GM23338 (cell line): Measurements from ENCODE around the gene PRIMPOL. TPM values are rescaled to one million over a fixed set of nuclear protein-coding genes. Genes with fewer than 3 reads are reported as not detected.

ENCODE experiments used
- ATAC-seq: fragments of 200-7000 bp; cut with Tn5 transposase; 3 replicates; pipeline ENCODE4 v1.9.1; 2020
- DNase-seq: peaks from one replicate; pipeline ENCODE4 v3.0.0-alpha.2; 2015; ENCODE audit warnings: low spot score
- H2AFZ ChIP-seq: fragments of 200-600 bp; sonication (generic); 2 replicates; pipeline ENCODE4 v1.8.0; 2016; ENCODE audit warnings: antibody characterized with exemption, mild to moderate bottlenecking, moderate library complexity
- H3F3A ChIP-seq: fragments of 200-600 bp; sonication (generic); replicated peaks from 2 replicates; pipeline ENCODE4 v1.8.0; 2017; ENCODE audit warnings: antibody characterized with exemption, mixed run types, low read depth
- H3K27ac ChIP-seq: fragments of 200-600 bp; sonication (generic); 2 replicates; pipeline ENCODE4 v1.6.1; 2016; ENCODE audit warnings: low read depth
- H3K27me3 ChIP-seq: fragments of 200-600 bp; sonication (generic); 2 replicates; pipeline ENCODE4 v1.8.0; 2016; ENCODE audit warnings: mild to moderate bottlenecking, mixed run types, moderate library complexity; ENCODE audit not compliant: insufficient read depth
- H3K36me3 ChIP-seq: fragments of 200-600 bp; sonication (generic); 2 replicates; pipeline ENCODE4 v1.8.0; 2016; ENCODE audit warnings: mild to moderate bottlenecking; ENCODE audit not compliant: insufficient read depth
- H3K4me1 ChIP-seq: fragments of 200-600 bp; sonication (generic); 2 replicates; pipeline ENCODE4 v1.8.0; 2016; ENCODE audit warnings: mild to moderate bottlenecking, moderate library complexity; ENCODE audit not compliant: insufficient read depth
- H3K4me2 ChIP-seq: fragments of 200-600 bp; sonication (generic); 2 replicates; pipeline ENCODE4 v1.7.1; 2017; ENCODE audit warnings: mixed run types
- H3K4me3 ChIP-seq: fragments of 200-600 bp; sonication (generic); 2 replicates; pipeline ENCODE4 v1.6.1; 2016; ENCODE audit warnings: mixed run types
- H3K79me2 ChIP-seq: fragments of 200-600 bp; sonication (generic); replicated peaks from 2 replicates; pipeline ENCODE4 v1.8.0; 2017; ENCODE audit warnings: mild to moderate bottlenecking; ENCODE audit not compliant: insufficient read depth
- H3K9me2 ChIP-seq: fragments of 200-600 bp; sonication (generic); 2 replicates; pipeline ENCODE4 v1.8.0; 2017; ENCODE audit not compliant: insufficient read depth
- H4K20me1 ChIP-seq: fragments of 200-600 bp; sonication (generic); replicated peaks from 2 replicates; pipeline ENCODE4 v1.8.0; 2017; ENCODE audit warnings: mild to moderate bottlenecking; ENCODE audit not compliant: insufficient read depth
- H3K27ac Mint-ChIP-seq: 2 replicates; pipeline ENCODE4 v1.8.0; 2020; ENCODE audit warnings: inconsistent platforms, mild to moderate bottlenecking, moderate library complexity, mixed read lengths
- H3K27me3 Mint-ChIP-seq: 3 replicates; pipeline ENCODE4 v1.8.0; 2022; ENCODE audit warnings: low read depth, mild to moderate bottlenecking, moderate library complexity, mixed read lengths, inconsistent platforms; ENCODE audit not compliant: insufficient read depth, poor library complexity
- H3K36me3 Mint-ChIP-seq: 3 replicates; pipeline ENCODE4 v1.8.0; 2021; ENCODE audit warnings: low read depth, mild to moderate bottlenecking, inconsistent platforms, moderate library complexity, mixed read lengths
- H3K4me1 Mint-ChIP-seq: 3 replicates; pipeline ENCODE4 v1.8.0; 2020; ENCODE audit warnings: mild to moderate bottlenecking, inconsistent platforms, mixed read lengths
- H3K4me3 Mint-ChIP-seq: 3 replicates; pipeline ENCODE4 v1.8.0; 2021; ENCODE audit warnings: moderate library complexity, mild to moderate bottlenecking, inconsistent platforms, mixed read lengths
- H3K9me3 Mint-ChIP-seq: 3 replicates; pipeline ENCODE4 v1.8.0; 2020; ENCODE audit warnings: moderate library complexity, mild to moderate bottlenecking, inconsistent platforms, mixed read lengths
- CREB1 ChIP-seq: fragments of 250-450 bp; sonication (Bioruptor Pico); IDR thresholded peaks from 2 replicates; pipeline ENCODE4 v1.5.0; 2020; ENCODE audit warnings: low read depth, mild to moderate bottlenecking, moderate library complexity
- EZH2 ChIP-seq: fragments of 200-600 bp; sonication (generic); IDR thresholded peaks from one replicate; pipeline ENCODE4 v1.8.0; 2017; ENCODE audit warnings: antibody characterized with exemption, mild to moderate bottlenecking, low read depth; ENCODE audit not compliant: unreplicated experiment
- EZH2phosphoT487 ChIP-seq: fragments of 200-600 bp; sonication (generic); IDR thresholded peaks from one replicate; pipeline ENCODE4 v1.8.1; 2018; ENCODE audit warnings: antibody characterized with exemption; ENCODE audit not compliant: unreplicated experiment
- JUNB ChIP-seq: IDR thresholded peaks from one replicate; pipeline ENCODE4 v1.6.1; 2016; ENCODE audit warnings: antibody characterized with exemption; ENCODE audit not compliant: unreplicated experiment
- STAT1 ChIP-seq: IDR thresholded peaks from one replicate; pipeline ENCODE4 v1.6.1; 2016; ENCODE audit warnings: antibody characterized with exemption; ENCODE audit not compliant: unreplicated experiment
- ZNF114 ChIP-seq: fragments of 250-450 bp; sonication (Bioruptor Pico); IDR thresholded peaks from 2 replicates; pipeline ENCODE4 v1.5.0; 2020; ENCODE audit warnings: mild to moderate bottlenecking, moderate library complexity
- ZNF331 ChIP-seq: fragments of 250-450 bp; sonication (Bioruptor Pico); IDR thresholded peaks from 2 replicates; pipeline ENCODE4 v1.5.0; 2020; ENCODE audit warnings: low read depth, mild to moderate bottlenecking, moderate library complexity
- ZNF462 ChIP-seq: fragments of 250-450 bp; sonication (Bioruptor Pico); IDR thresholded peaks from 2 replicates; pipeline ENCODE4 v1.5.0; 2020; ENCODE audit warnings: mild to moderate bottlenecking, moderate library complexity
- polyA plus RNA-seq: library from polyadenylated mRNA; unstranded; fragments of >200 nt; fragmentation: Nextera tagmentation; extraction: Ambion mirVana; gene quantifications from 2 replicates; pipeline ENCODE4 v1.2.1, GENCODE V29; 2016
- total RNA-seq: library from RNA; depleted of rRNA; stranded (reverse); fragments of >200 nt; shearing (Covaris generic); gene quantifications from 2 replicates; pipeline ENCODE4 v1.2.3, GENCODE V29; 2014

Gene PRIMPOL
- total and polyA plus RNA-seq, 2 experiments from 2014 or later = 3.5 to 9.6 TPM

DNA sequence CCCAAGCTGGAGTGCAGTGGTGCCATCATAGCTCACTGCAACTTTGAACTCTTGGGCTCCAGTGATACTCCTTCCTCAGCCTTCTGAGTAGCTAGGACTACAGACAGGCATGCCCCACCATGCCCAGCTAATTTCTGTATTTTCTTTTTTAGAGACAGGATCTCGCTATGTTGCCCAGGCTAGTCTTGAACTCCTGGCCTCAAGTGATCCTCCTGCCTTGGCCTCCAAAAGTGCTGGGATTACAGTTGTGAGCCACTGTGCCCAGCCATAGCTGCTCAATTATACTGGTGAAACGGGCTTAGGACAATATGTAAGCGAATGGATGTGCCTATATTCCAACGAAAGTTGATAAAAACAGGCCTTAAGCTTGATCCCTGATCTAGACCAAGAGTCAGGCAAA, 13.4 kb upstream of the PRIMPOL start:
- peaks cover 72% of the 10 kb centered on the region for H3K36me3 Mint-ChIP-seq
- H3K4me3 Mint-ChIP-seq = no peak overlapping the region
- no peak overlapping the region for H2AFZ ChIP-seq
- no peak overlapping the region for H3K27ac Mint-ChIP-seq
- peaks cover 18% of the 10 kb centered on the region for H4K20me1 ChIP-seq
- DNase-seq (no peak), ATAC-seq (no peak)
- no peaks in the 10 kb centered on the region for H3K27me3 ChIP-seq
- no peak overlapping the region for H3K4me2 ChIP-seq
- no peak overlapping the region for H3K4me3 ChIP-seq
- H3K4me1 ChIP-seq = no peaks in the 10 kb centered on the region
- H3K27me3 Mint-ChIP-seq = no peaks in the 10 kb centered on the region
- peaks cover 65% of the 10 kb centered on the region for H3K79me2 ChIP-seq
- no peaks in the 10 kb centered on the region for H3K9me3 Mint-ChIP-seq
- peaks cover 13% of the 10 kb centered on the region for H3K4me1 Mint-ChIP-seq
- H3K9me2 ChIP-seq = no peaks in the 10 kb centered on the region
- H3K36me3 ChIP-seq = peaks cover 16% of the 10 kb centered on the region
- TF ChIP-seq ZNF331 (CRISPR knock-in tag) (no peak), CREB1 (no peak), JUNB (no peak), ZNF462 (CRISPR knock-in tag) (no peak), EZH2phosphoT487 (no peak), STAT1 (no peak)
- no peak overlapping the region for H3K27ac ChIP-seq
- H3F3A ChIP-seq = no peaks in the 10 kb centered on the region

DNA sequence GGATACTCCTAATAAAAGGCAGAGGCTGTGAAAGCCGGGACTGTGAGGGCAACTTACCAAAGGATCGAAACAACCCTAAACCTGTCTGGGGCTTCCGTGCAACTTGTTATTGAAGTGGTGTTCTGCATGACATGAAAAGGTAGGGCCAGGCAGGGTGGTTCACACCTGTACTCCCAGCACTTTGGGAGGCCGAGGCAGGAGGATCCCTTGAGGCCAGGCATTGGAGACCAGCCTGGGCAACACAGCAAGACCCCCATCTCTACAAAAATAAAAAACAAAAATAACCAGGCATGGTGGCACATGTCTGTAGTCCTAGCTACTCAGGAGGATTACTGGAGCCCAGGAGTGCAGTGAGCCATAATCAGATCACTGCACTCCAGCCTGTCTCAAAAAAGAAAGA, 12.6 kb upstream of the PRIMPOL start:
- H2AFZ ChIP-seq = no peak overlapping the region
- H3K4me1 ChIP-seq = no peaks in the 10 kb centered on the region
- no peak overlapping the region for H3K4me2 ChIP-seq
- ATAC-seq = no peak
- H3K36me3 Mint-ChIP-seq = peaks cover 71% of the 10 kb centered on the region
- H3K4me3 Mint-ChIP-seq = no peak overlapping the region
- no peak overlapping the region for H3K27ac Mint-ChIP-seq
- H3K27me3 ChIP-seq = no peaks in the 10 kb centered on the region
- no peaks in the 10 kb centered on the region for H3K27me3 Mint-ChIP-seq
- no peaks in the 10 kb centered on the region for H3K9me3 Mint-ChIP-seq
- DNase-seq = no peak
- peaks cover 20% of the 10 kb centered on the region for H3K4me1 Mint-ChIP-seq
- no peak overlapping the region for H3K27ac ChIP-seq
- H4K20me1 ChIP-seq = peaks cover 18% of the 10 kb centered on the region
- H3K79me2 ChIP-seq = peaks cover 73% of the 10 kb centered on the region
- H3K4me3 ChIP-seq = no peak overlapping the region
- no peaks in the 10 kb centered on the region for H3F3A ChIP-seq
- peaks cover 12% of the 10 kb centered on the region for H3K36me3 ChIP-seq
- H3K9me2 ChIP-seq = no peaks in the 10 kb centered on the region
- TF ChIP-seq CREB1 (no peak), ZNF114 (CRISPR knock-in tag) (no peak), EZH2 (no peak), ZNF462 (CRISPR knock-in tag) (no peak)
